HepG2 (cell line): ENCODE measurements around the gene KLB. TPM values are rescaled to one million over a fixed set of nuclear protein-coding genes. Genes with fewer than 3 reads are reported as not detected.

ENCODE experiments used
- CREM ChIP-seq, 2 experiments: sonication (generic) in 1 of 2; formaldehyde crosslinking in 1 of 2; IDR thresholded peaks; 2 replicates each; pipeline versions ENCODE4 v1.4.0 to v1.6.1; 2016 to 2020; ENCODE audit warnings: antibody characterized with exemption in 1 of 2, mild to moderate bottlenecking in 1 of 2, missing genetic modification reagents in 1 of 2
- GTF2F1 ChIP-seq: fragments of 150-350 bp; IDR thresholded peaks from 2 replicates; pipeline ENCODE4 v1.6.1; 2014; ENCODE audit warnings: low read length
- HMGXB4 ChIP-seq, 2 experiments: sonication (generic) in 1 of 2; formaldehyde crosslinking in 1 of 2; IDR thresholded peaks; 2 replicates each; pipeline versions ENCODE4 v1.4.0 to v1.6.1; 2018 to 2020; ENCODE audit warnings: missing genetic modification reagents in 2 of 2, borderline replicate concordance in 1 of 2, low read depth in 1 of 2, mild to moderate bottlenecking in 1 of 2, missing biosample characterization in 1 of 2
- HNRNPLL ChIP-seq: fragments of 200-400 bp; formaldehyde crosslinking; IDR thresholded peaks from 2 replicates; pipeline ENCODE4 v1.6.1; 2017; ENCODE audit warnings: mild to moderate bottlenecking, low read depth, low read length; ENCODE audit not compliant: poor library complexity, severe bottlenecking
- KLF15 ChIP-seq: sonication (generic); formaldehyde crosslinking; IDR thresholded peaks from 2 replicates; pipeline ENCODE4 v1.8.1; 2023; ENCODE audit warnings: borderline replicate concordance, mild to moderate bottlenecking, inconsistent platforms, missing genetic modification reagents, mixed read lengths
- KLF16 ChIP-seq, 2 experiments: sonication (generic) in 1 of 2; formaldehyde crosslinking in 1 of 2; IDR thresholded peaks; 2 replicates each; pipeline versions ENCODE4 v1.6.1 to v1.8.0; 2016 to 2023; ENCODE audit warnings: missing genetic modification reagents in 2 of 2, missing compliant biosample characterization in 1 of 2
- MAFG ChIP-seq: sonication (generic); formaldehyde crosslinking; IDR thresholded peaks from 2 replicates; pipeline ENCODE4 v1.5.1; 2020; ENCODE audit warnings: mild to moderate bottlenecking, missing genetic modification reagents
- MNT ChIP-seq: fragments of 450-650 bp; IDR thresholded peaks from 2 replicates; pipeline ENCODE4 v1.6.1; 2016
- MXD1 ChIP-seq: sonication (generic); formaldehyde crosslinking; IDR thresholded peaks from 2 replicates; pipeline ENCODE4 v1.4.0; 2020; ENCODE audit warnings: mild to moderate bottlenecking, missing genetic modification reagents
- NFYC ChIP-seq: IDR thresholded peaks from 2 replicates; pipeline ENCODE4 v1.6.1; 2016; ENCODE audit warnings: missing genetic modification reagents, missing compliant biosample characterization
- NR2F1 ChIP-seq, 2 experiments: fragments of 450-650 bp in 1 of 2; formaldehyde crosslinking in 1 of 2; IDR thresholded peaks; 2 replicates each; pipeline versions ENCODE4 v1.5.0 to v1.6.1; 2016 to 2020; ENCODE audit warnings: mild to moderate bottlenecking in 1 of 2, missing compliant biosample characterization in 1 of 2, missing genetic modification reagents in 1 of 2, moderate library complexity in 1 of 2
- POLR2AphosphoS2 ChIP-seq: IDR thresholded peaks from 2 replicates; pipeline ENCODE4 v1.6.1; 2011; ENCODE audit warnings: low read depth, low read length, improper control_type of control experiment
- RERE ChIP-seq: IDR thresholded peaks from 2 replicates; pipeline ENCODE4 v1.6.1; 2016; ENCODE audit warnings: low read depth, missing genetic modification reagents, missing compliant biosample characterization
- SPEN ChIP-seq: sonication (generic); formaldehyde crosslinking; IDR thresholded peaks from 2 replicates; pipeline ENCODE4 v1.5.1; 2020; ENCODE audit warnings: low read depth, mild to moderate bottlenecking, missing genetic modification reagents
- ZEB1 ChIP-seq: IDR thresholded peaks from 2 replicates; pipeline ENCODE4 v1.6.1; 2012; ENCODE audit warnings: mild to moderate bottlenecking, low read depth, inconsistent platforms; ENCODE audit not compliant: insufficient replicate concordance
- ZNF251 ChIP-seq: sonication (generic); formaldehyde crosslinking; IDR thresholded peaks from 2 replicates; pipeline ENCODE4 v1.9.0; 2021; ENCODE audit warnings: mild to moderate bottlenecking, missing genetic modification reagents
- ZNF550 ChIP-seq: sonication (generic); formaldehyde crosslinking; IDR thresholded peaks from 2 replicates; pipeline ENCODE4 v1.4.0; 2020; ENCODE audit warnings: mild to moderate bottlenecking, missing genetic modification reagents, borderline replicate concordance
- ZNF788 ChIP-seq: sonication (generic); formaldehyde crosslinking; IDR thresholded peaks from 2 replicates; pipeline ENCODE4 v1.5.0; 2020; ENCODE audit warnings: mild to moderate bottlenecking, missing genetic modification reagents, borderline replicate concordance
- polyA plus RNA-seq, 8 experiments: library from polyadenylated mRNA; depleted of rRNA in 3 of 8; stranded (reverse) in 7 of 8; unstranded in 1 of 8; fragments of >200 nt; fragmentation: Illumina TruSeq in 4 of 8; extraction: Trizol in 4 of 8; gene quantifications; 2 replicates each; pipeline versions ENCODE4 v1.2.1 to v1.2.3, GENCODE V29; 2011 to 2016; ENCODE audit warnings: low read depth in 4 of 8, missing spikeins in 1 of 8, mixed read lengths in 1 of 8; ENCODE audit not compliant: insufficient read depth in 1 of 8
- total RNA-seq, 5 experiments: library from RNA; depleted of rRNA; stranded (reverse); fragments of >200 nt; fragmentation: Illumina TruSeq; extraction: Trizol; gene quantifications; 2 replicates each; pipeline ENCODE4 v1.2.3, GENCODE V29; 2016; ENCODE audit warnings: low read depth in 1 of 5

The KLB gene
- total and polyA plus RNA-seq, 2 of the 13 experiments (the other 11 are each of a cell fraction or from before 2014, with no cell fraction given) = 25.3 to 82.0 TPM

- TF ChIP-seq RERE = no peak
- no peak; a peak in 1 of 4 replicates for TF ChIP-seq NR2F1 (CRISPR knock-in tag; IDR thresholded peaks at IDR 0.05)
- no peak; the same call in 1 of the 2 replicates for TF ChIP-seq MNT
- TF ChIP-seq GTF2F1 = no peak
- no peak for TF ChIP-seq MXD1 (CRISPR knock-in tag)
- TF ChIP-seq NFYC = peak; percentile 9; the same call in 1 of the 2 replicates
- no peak for TF ChIP-seq KLF15 (CRISPR knock-in tag)
- no peak for TF ChIP-seq CREM (IDR thresholded peaks at IDR 0.05)
- no peak for TF ChIP-seq CREM (CRISPR knock-in tag; IDR thresholded peaks at IDR 0.05)
- no peak for TF ChIP-seq ZNF550 (CRISPR knock-in tag)
- TF ChIP-seq HMGXB4 (CRISPR knock-in tag; IDR thresholded peaks at IDR 0.05; ENCODE audit: borderline replicate concordance in 1 of 2, low read depth in 1 of 2) = peak; percentile 73 to 87
- TF ChIP-seq ZEB1 = no peak
- TF ChIP-seq ZNF788 (CRISPR knock-in tag) = no peak
- TF ChIP-seq MAFG = no peak
- TF ChIP-seq SPEN (CRISPR knock-in tag) = no peak
- no peak for TF ChIP-seq POLR2AphosphoS2
- TF ChIP-seq KLF16 (CRISPR knock-in tag; IDR thresholded peaks at IDR 0.05) = peak in 1 of 2 experiments; percentile 81; a peak in 1 of 4 replicates
- TF ChIP-seq HNRNPLL = no peak
- no peak for TF ChIP-seq ZNF251
Measured at GRCh38 chr4:39469429-39470077, 62.8 kb downstream of the KLB start (continued).
